Activated CD8-positive, alpha-beta memory T cell treated with anti-CD3 and anti-CD28 coated beads for 1 hour (primary cell): ENCODE results near the gene SLC1A1.
"Not testable (repeated sequence)": the region's sequence is repeated elsewhere in the genome, so short reads cannot be mapped to it uniquely, and the experiment has no call there.

Source experiments
- DNase-seq, 2 donors: peaks; one replicate each; pipeline ENCODE4 v3.0.0-alpha.2; 2020; ENCODE audit warnings: low read depth in 1 of 2; ENCODE audit errors: extremely low read depth in 1 of 2

Gene SLC1A1

DNA sequence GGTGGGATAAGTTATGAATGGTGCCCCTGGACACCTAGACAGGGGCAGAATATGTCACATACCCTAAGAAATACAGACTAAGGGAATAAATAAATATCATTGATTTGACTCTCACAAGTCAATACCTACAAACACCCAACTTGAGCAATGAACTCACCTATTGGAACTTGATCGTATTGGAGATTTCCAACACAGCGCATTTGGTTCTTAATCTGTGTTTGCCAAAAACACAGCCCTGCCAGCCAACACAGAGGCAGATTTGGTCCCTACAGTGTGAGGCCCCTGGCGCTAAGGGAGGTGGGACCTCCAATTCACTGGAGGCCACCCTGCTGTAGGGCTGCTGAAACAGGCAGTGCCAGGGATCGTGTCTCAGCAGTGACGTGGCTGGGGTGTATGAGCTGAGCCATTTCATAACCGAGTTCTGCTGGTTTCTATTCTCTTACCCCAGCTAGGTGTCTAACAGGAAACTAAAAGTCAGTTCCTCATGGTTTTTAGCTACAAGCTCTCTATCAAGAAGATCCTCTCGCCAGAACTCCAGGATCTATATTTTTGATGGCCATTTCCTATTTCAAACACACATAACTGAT lies 84.5 kb downstream of the SLC1A1 start:
- no peak for DNase-seq

DNA sequence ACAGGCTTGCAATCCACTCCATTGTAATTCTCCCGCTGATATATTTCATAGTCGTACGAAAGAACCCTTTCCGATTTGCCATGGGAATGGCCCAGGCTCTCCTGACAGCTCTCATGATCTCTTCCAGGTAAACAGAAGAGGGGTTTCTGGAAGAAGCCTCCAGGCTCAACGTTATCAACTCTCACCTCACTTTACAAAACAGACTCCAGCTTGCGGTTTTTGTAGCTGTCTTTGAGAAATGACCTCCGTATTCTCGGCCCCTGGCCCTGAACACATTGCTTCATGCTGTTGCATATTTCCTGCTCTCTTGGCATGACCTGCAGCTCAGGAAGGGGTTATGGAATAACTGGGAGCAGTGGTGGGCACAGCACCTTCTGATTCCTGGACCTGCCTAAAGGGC lies 85.7 kb downstream of the SLC1A1 start:
- DNase-seq, result no peak

DNA sequence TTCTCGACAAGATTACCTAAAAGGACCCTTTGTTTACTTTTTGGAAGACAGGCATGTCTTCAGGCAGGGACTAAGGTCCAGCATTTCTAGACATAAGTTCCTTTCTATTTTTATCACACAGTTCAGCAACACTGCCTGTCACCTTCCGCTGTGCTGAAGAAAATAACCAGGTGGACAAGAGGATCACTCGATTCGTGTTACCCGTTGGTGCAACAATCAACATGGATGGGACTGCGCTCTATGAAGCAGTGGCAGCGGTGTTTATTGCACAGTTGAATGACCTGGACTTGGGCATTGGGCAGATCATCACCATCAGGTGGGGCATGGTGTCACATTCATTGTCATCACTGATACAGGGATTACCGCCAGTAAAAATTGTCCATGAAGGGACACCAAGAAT lies 86.2 kb downstream of the SLC1A1 start:
- no peak for DNase-seq

DNA sequence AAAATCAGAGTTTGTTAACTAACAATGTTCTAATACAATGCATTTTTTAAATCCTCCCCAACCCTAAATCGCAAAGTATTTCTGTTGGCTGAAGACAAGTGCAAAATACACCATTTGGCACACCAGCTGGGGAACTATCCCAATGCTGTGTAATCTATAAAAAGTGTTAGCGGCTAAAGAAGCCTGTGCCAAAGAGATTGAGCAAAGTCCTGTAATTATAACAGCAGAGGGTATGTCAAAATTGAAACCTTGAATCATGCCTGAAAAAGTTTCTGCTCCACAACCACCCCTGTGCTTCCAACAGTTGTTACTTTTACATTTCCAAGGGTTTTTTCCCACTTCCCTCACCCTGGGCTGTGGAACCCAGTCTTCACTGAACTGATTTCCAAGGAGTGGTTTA lies 88.7 kb downstream of the SLC1A1 start:
- DNase-seq, result no peak

DNA sequence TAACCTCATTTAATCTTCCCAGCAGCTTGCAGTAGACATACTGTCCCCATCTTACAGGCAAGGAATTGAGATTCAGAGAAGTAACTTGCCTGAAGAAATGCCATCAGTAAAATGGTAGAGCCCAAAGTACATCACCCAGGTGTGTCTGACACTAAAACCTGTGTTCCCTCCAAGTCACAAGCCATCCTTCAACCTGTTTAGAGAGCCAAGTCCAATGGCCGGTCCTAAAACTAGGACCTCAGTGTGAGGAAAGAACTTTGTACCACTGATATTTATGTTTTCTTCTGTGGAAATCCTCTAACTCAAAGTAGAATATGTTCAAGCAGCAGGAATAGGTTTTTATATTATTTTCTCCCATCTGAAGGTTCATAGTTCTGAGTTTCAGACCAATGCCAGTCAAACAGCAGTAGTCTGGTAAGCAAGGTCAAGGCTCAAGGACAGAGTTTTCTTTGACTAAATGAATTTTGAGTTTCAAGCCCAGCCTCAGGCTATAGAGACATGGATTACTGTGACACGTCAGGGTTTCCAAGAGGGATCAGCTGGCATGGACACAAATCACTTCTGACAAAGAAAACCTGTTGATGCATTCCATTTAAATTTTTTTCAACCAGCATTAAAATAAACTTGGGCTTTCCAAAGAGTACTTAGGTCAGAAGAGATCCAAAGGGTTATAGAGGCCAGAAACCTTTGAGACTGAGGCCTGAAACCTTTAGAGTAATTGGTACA lies 90.9 kb downstream of the SLC1A1 start:
- no peak for DNase-seq

DNA sequence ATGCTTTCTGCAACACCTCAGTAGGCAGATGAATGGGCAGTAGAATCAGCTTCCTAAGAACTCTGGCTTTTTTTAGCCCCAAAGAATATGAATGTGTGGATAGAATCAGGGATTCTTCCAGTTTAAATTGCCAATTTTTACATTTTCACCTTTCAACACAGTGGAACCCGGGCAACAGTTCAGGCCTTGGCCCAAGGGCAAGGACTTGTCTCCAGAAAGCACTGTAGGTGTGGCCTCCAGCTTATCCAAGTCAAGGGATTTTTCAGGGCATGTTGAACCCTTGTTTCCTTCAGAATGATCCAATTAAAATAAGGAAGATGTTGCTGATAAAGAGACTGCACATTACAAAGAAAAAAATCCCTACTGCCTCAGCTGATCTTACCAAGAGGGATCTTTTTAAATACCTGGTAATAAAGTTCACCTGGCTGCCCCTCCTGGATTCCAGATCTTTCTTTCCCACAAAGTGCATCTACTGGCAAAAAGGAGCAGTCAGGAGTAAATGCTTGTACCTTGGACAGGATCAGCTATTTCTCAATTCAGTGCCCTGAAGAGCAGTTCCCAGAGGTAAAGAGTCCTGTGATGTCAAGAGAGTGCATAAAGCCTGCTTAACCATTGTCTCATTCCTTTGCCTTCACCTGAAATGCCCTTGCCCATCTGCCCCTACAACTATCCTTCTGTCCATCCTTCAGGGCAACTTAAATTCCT lies 91.7 kb downstream of the SLC1A1 start:
- no peak for DNase-seq

DNA sequence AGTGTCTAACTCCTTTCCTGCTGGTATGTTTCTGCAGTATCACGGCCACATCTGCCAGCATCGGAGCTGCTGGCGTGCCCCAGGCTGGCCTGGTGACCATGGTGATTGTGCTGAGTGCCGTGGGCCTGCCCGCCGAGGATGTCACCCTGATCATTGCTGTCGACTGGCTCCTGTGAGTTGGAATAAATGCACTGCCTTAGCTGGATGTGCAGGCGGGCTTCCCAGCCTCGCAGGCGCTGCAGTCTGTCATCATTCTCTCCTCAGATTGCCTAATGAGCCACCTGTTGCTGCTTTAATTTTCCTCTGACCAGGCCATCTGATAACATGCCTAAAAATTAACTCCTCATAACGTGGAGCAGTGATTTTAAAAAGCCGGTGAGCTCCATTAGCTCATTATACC lies 92.7 kb downstream of the SLC1A1 start:
- no peak for DNase-seq

DNA sequence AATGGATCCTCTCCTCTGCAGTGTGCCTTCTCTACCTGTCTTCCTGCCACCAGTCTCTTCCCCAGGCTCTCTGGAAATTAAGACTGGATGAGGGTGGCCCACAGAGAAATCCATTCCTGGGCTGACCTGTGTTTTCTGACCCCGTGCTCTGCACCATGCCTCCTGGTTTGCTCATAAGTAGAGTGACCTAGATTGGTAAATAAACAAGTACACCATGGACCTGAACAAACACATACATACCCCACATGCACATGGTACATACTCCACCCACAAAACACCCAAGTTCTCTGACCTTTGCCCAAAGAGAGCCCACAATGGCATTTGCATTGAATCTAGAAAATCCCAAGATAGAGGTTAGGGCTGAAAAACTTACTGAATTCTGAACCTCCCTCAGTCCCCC lies 94.4 kb downstream of the SLC1A1 start:
- DNase-seq, result no peak

DNA sequence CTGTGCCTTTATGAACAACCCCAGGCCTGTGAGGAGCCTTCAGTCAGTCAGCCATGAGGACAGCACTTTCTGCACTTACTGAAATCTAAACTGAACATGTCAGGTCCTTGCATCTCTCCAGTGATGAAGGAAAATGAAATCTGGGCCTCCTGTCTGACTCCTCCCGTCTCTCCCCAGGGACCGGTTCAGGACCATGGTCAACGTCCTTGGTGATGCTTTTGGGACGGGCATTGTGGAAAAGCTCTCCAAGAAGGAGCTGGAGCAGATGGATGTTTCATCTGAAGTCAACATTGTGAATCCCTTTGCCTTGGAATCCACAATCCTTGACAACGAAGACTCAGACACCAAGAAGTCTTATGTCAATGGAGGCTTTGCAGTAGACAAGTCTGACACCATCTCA lies 94.9 kb downstream of the SLC1A1 start:
- DNase-seq, result no peak

DNA sequence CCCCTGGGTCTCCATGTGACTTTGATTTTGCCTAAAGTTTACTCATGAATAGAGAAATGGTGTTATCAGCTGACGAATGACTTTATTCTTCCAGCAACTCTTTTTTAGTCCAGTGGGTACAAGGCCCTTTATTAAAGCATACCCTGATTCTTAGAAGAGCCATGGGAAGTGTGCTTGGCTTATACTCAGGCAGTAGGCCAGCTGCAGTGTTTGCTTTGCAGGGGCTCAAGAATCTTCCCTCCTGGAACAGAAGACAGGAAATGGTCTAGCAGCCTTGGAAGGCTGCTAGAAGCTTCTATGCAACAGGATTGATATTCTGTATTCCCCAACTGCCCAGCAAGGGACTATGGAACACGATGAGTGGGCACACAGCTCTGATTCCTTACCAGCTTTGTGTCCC lies 98.5 kb downstream of the SLC1A1 start:
- DNase-seq, result no peak

DNA sequence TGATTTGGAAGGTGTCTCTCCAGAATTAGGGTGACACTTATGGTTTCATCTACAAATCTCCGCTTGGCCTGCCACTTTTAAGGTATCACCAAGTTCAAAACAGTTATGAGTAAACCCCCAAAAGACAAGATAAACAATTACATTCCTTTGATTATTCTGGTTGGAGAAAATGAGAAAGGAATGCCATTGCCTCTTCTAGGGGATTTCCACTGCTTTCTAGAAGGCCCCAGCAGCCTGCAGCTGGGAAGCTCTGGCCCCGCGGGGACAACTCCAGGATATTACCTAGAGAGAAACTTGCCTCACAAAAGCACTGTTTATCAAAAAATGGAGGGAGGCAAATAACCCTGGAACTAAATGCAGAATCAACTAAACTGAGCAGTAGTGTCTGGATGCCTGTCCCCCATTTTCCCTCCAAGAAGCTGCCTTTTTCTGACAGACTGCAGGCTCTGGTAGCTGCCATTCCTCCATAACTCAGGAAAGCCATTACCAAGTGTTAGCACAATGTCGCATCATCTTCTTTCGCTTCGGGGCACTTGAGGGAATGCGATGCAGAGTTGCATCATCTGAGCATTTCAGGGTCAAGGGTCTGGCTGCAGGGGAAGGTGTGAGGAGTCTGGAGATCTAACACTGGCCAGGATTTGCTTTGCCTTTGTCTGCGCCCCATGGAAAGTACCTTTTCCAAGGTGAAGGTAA lies 100.3 kb downstream of the SLC1A1 start:
- DNase-seq, result no peak

DNA sequence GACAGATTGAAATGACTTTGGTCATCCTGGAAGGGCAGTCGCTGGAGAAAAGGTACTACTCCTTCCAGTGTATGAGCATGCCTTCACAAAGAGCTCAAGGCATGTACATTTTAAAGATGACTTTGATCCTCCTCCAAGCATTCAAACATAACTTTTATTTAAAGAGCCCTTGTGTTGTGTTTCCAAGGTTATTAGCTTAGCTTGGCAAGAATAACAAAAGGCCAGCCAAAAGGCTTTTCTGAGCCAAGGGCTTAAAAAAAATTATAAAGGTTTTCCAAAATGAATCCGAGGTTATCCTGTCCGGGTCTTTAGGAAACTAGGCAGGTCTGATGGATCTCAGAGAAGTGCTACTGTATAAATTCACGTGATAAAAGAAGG lies 100.8 kb downstream of the SLC1A1 start:
- DNase-seq, result no peak

DNA sequence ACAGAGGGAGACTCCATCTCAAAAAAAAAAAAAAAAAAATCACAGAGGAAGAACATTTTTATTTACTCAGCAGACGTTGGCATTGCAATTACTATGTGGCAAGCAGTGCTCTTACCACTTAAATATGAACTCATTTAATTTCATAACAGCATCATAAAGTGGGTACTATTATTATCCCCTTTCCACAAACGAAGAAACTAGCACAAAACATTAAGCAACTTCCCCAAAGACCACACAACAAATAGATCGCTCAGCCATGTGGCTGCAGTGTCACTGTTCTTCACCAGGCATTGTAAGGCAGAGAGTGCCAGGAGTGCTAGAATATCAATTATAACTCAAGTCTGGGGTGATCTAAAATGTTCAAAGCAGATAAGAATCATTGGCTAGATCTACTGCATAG lies 102.0 kb downstream of the SLC1A1 start:
- DNase-seq, result no peak

DNA sequence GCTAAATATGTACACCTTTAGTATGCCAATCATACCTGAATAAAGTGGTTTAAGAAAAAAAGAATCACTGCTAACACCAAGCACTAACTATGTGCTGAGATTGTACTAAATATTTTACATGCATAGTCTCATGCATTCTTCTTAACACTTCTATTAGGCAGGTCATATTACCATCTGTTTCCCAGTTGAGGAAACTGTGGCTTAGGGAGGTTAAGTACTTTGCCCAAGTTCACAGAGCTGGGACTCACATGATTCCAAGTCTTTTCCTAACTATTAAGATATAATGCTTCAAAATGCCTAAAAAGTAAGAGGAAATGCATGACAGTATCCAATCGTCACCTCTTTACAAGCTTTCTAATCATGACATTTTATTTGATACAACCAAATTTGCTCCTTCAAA lies 102.6 kb downstream of the SLC1A1 start:
- DNase-seq, result no peak

DNA sequence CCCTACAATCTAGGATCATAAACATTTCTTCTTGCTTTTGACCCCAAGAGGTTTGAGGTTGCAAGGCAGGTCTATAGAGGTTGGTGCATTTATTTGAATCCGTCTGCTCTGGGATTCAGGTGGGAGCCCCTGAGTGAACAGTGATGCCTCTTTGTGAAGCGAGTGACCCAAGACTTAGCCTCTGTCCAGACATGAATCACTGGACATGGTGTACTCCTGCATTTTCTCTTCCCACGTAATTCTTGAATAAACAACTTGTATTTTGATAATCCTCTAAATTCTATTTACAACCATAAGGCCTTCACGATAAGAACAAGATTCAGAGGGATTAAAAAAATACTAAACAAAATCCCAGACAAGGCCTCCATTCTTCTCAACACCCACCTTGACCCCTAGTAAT lies 104.3 kb downstream of the SLC1A1 start:
- no peak for DNase-seq

DNA sequence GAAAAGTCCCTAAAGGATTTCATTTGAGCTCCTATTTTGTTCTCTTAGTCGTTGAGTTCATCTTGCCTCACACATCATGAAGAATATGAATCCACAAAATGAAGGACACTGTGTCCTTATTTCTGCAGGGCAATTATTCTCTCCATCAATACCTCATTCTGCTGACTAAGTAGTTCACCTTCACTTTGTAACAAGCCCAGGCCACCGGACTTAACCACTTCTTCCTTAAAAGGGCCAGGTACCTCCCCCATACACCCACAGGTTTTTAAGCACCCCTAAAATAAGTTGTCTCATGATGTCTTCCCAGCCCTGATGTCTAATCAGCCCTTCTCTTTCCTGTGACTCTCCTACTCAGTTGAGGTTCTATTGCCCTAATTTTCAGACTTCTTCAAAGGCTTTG lies 104.7 kb downstream of the SLC1A1 start:
- no peak for DNase-seq

DNA sequence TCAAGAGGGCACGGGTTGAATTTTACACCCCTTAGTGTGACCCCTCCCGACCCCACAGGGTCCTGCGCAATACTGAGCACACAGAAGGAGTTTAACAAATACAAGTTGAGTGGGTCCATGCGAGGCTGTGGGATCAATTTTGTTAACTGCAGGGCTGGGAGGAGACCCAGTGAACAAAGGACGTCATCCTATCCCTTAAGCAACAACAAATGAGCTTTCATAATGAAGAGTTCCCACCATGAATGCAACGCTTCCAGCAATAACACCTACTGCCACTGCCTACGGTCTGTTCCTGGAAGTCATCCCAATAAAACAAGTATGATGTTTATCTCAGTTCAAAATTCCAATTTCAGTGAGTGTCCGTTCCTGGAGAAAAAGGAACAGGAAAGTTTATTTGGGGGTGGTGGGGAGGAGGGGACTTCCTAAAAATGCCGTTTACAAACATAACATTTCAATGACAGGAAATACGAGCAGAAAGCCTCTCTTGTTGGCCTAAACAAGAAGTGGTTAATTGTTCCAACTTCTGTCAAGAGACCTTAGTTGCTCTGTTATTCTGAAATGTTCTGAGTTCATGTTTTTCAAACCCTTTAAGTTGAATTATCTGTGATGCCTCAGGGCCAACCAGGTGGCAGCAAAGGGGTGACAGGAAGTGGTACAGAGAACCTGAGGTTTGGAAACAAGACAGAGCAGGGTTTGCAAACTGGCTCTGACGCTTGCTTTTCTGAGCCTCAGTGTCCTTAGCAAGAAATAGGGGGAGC lies 106.1 kb downstream of the SLC1A1 start:
- DNase-seq, result no peak

DNA sequence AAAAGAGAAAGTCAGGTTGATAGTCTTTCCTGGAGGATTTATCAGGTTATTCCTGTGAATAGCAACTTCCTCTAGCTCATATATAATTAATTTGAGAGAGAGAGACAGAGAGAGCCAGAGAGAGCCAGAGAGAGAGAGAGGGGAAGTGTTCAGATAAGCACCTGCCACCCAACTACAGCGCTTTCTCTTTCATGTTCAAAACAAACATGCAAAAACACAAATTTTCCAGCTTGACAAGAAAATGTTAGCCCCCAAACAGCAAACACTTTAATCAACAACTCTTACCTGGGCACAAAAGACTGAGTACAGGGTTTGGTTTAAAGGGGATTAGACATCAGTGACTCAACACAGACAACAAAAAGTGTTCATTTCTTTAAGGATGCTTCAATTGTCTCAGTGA lies 110.1 kb downstream of the SLC1A1 start:
- DNase-seq, result no peak

DNA sequence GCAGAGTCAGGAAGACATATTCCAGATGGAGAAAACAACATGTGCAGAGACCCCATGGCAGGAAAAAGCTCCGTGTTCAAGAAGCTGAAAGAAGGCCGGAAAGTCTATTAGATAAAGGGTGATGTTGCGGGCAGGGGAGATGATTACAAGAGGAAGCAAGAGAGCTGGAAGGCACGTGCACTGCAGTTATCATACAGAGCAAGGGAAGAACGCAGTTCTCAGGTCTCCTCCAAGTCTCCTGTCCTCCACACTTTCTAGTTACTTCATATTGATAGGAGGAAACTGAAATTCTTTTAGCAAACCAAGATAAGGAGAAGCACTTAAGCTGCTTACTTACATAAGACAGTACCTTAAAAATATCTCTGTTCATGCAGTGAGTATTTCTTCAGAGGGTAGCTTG lies 113.6 kb downstream of the SLC1A1 start:
- DNase-seq, result no peak

DNA sequence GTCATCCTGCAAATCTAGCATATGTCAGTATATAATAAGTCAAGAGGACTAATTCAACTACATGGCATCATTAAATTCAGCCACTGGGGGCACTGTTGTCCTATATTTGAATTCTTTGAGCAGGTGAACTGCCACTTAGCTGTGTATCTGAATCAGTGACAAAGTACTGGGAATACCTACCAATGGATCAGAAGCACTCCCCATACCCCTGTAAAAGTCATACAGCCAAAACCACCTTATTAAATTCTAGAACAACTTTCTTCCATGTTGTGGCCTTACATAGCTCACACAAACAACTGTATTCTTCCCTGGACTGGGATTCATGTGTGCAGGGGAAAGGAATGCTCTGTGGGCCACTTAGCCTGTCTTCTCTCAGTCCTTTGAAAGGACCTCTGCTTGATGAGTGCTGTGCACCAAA lies 114.4 kb downstream of the SLC1A1 start:
- DNase-seq, result peak; percentile 14 to 32

DNA sequence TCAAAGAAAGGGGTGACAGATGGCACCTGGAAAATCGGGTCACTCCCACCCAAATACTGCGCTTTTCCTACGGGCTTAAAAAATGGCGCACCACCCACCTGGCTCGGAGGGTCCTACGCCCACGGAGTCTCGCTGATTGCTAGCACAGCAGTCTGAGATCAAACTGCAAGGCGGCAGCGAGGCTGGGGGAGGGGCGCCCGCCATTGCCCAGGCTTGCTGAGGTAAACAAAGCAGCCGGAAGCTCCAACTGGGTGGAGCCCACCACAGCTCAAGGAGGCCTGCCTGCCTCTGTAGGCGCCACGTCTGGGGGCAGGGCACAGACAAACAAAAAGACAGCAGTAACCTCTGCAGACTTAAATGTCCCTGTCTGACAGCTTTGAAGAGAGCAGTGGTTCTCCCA lies 115.8 kb downstream of the SLC1A1 start:
- not testable (repeated sequence) for DNase-seq
